ENCODE results near the gene CSRNP3.

CSRNP3 gene, protein sequence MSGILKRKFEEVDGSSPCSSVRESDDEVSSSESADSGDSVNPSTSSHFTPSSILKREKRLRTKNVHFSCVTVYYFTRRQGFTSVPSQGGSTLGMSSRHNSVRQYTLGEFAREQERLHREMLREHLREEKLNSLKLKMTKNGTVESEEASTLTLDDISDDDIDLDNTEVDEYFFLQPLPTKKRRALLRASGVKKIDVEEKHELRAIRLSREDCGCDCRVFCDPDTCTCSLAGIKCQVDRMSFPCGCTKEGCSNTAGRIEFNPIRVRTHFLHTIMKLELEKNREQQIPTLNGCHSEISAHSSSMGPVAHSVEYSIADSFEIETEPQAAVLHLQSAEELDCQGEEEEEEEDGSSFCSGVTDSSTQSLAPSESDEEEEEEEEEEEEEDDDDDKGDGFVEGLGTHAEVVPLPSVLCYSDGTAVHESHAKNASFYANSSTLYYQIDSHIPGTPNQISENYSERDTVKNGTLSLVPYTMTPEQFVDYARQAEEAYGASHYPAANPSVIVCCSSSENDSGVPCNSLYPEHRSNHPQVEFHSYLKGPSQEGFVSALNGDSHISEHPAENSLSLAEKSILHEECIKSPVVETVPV

DNA sequence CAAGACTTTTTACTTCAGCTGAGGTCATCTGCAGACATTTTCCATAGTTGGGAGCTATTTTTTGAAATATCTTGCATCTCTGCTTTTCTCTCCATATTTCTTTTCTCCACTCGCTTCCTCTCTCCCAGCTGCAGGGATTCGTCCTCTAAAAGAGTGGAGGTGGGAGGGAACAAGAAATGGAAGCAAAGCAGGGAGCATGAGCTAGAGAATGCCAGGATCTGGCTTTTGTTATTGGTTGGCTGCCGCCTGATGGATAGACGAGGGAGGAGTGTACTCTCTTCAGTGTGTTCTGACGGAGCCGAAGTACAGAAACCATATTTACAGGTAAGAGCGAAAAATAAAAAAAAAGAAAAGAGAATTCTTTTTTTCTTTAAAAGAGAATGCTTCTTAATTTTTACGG lies at the start of gene CSRNP3:
Gene CSRNP3, plus strand, starts transcription at position 282 of the 400 bp plus-strand sequence. CDS start 125,368 bp downstream, outside the sequence.
- peak; percentile 80 for DNase-seq

DNA sequence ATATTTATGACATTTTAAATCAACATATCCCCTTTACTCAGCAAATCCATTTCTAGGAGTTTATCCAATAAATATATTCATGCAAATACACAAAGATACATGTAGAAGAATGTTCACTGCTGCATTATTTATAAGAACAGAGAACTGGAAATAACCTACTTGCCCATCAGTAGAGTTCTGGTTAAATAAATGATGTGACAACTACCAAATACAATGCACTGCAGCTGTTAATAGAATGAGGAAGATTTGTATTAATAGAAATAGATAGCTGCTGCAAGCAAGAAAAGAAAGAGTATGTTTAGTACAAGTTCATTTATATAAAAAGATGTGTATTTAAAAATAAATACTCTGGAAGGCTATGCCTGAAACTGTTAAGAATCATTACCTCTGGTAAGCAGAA lies 49.3 kb upstream of the CSRNP3 start:
- DNase-seq = no peak

DNA sequence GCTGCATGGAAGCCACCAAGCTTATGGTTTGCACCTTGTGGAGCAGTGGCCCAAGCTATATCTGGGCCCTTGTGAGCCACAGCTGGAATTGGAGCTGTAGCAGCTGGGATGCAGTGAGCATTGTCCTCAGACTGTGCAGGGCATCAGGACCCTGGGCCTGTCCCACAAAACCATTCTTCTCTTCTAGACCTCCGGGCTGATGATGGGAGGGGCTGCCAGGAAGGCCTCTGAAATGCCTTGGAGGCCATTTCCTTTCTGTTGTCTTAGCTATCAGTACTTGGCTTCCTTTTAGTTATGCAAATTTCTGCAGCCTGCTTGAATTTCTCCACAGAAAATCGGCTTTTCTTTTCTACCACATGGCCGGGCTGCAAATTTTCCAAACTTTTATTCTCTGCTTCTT lies 46.4 kb upstream of the CSRNP3 start:
- no peak for DNase-seq

DNA sequence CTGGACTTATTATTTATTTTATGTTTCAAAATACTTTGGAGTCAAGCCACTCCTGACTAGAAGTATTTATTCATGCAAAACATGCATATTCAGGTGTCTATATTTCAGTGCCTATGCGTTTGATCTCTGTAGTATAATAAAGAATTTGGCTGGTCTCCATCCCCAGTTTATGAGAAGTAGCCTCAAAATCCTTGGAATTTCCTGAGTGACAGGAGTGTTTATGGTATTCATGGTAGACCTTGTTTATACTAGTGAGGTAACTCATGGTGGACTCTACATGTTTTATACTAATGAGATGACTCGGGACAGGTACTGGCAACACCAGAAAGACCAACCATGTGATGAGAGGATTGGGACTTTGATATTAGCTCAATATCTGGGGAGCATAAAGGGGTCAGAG lies 43.9 kb upstream of the CSRNP3 start:
- DNase-seq = no peak

DNA sequence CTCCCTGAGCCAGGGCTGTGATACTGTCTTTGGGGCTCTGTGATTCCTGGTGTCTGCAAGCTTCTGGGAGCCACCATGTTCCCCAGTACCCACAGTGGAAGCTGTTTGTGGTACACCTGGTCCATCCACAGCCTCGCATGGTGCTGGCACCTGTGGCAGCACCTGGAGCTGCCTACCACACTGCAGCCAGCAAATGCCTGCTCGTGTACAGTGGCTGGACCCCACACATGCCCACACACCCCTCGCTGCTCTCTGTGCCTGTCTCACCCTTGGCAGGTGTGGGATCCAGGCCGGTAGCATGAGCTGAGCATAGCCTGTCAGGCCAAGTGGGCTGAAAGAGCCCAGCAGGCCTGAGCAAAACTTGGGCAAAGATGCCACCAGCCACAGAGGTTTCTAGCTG lies 41.8 kb upstream of the CSRNP3 start:
- DNase-seq = no peak

DNA sequence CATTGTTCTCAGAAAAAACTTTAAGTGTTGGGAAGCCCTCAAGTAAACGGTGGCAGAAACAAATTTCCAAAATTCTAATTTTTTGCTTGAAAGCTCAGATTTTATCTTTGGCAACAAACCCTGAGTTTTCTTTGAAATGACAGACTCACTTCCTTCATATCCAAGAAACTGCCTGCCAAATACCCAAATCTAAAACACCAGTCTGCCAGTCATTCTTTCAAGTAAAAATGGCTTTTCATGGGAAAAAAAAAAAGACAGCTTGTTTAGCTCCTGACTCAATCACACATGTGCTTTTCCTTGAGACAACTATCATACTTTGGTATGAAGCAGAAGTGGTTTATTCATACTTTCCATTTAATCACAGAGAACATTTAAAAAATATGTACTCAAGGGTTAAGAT lies 40.6 kb upstream of the CSRNP3 start:
- no peak for DNase-seq

DNA sequence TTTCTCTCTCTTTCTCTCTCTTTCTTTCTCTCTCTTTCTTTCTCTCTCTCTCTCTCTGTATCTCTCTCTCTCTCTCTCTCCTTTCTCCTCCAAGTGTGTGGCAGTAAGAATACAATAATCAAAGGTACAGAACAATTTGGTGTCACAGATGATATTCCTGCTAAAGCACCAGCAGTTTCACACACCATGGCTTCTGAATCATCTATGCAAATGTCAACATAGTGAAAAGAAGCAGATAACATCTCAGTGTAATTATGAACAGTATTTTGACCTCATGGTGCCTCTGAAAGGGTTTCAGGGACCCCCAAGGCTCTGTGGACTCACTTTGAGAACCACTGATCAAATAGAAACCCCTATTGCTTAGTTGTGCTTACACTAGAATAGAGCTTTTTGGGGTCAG lies 38.5 kb upstream of the CSRNP3 start:
- no peak for DNase-seq

DNA sequence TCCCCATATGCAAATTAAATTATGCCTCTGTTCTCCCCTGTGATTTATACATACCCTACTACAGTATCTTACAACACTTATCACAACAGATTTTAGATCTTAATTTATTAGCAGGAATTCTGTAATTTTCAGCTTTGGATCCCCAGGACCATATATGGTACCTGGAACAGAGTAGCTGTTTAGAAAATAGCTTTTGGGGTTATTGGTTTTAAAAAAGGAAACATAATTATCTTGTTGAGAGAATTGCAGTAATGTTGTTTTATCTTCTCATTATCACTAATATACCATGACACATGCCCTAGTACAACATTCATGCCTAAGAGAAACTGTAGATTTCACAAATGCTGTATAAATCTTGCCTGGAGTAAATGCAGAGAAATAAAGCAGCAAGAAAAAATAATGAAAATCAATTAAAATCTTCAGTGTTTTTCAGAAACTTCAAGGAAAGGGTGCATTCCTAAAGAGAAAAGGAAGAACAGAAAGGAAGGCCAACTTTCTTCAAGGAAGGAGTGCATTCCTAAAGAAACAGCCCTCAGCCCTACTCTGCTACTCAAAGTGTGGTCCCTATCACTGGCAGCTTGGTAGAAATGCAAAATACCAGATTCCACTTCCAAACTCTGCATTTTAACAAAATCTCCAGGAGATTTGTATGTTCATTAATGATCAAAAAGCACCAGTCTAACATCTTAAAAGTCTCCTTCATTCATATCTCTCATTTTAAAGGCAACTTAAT lies 37.1 kb upstream of the CSRNP3 start:
- no peak for DNase-seq

DNA sequence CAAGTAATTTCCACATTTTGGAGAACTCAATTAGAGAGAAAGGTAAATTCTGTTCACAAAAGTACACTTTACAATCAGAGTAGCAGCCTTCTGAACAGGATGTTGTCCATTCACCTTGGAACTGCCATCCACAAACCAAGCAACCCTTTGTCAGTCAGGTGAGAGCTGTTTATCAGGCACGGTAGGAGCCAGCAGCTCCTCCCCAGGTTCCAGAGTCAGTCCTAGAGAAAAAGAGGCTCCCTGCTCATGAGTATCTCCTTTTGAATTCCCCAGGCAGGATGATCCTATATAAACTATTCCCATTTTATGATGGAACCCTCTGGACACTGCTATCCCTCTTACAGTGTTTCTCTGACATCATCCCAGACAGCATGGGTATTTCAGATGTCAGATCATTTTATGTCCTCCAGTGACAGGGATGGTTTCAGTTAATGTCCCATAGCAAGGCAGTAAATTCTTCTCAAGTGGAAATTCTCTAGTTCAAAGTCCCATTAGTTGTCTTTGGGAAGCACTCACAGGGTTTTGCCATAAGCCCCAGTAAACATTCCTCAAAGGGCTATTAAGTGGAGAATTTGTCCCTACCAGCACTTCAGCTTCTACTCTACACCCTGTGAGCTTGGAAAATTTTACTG lies 34.5 kb upstream of the CSRNP3 start:
- DNase-seq = no peak

DNA sequence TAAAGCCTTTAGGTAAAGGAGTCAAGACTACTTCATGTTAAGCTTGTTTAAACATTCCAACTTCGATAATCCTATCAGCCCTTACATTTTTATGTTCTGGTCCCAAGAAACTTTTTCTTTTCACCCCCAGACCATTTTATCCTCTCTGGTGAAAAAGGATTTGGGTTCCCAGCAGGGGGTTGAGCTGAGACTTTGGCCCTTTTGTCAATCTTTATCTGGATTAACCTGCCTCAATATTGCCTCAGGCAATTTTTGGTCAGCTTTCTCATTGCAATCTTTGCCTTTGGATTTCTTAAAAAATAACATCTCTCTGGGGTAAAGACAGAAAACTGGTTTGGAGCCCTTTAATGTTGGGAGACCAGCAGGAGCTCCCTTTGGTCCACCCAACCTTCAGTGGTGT lies 33.9 kb upstream of the CSRNP3 start:
- DNase-seq = no peak

DNA sequence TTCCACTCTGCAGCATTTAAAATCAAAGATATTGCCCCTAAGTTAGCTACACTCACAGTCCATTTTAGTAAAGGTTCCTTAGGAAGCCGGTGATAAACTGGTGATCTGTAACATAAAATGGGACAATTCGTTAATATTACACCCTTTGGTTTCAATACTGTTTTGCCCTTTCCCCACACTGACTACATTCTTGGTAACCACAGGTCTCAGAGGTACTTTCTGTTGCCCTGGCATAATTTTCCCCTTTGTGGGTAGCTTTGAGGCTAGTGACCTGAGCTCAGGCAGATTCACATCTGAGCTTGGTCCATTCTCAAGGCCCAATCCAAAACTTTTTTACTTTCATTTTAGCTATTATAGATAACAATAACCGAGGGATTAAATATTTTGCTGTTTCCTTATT lies 32.9 kb upstream of the CSRNP3 start:
- no peak for DNase-seq

DNA sequence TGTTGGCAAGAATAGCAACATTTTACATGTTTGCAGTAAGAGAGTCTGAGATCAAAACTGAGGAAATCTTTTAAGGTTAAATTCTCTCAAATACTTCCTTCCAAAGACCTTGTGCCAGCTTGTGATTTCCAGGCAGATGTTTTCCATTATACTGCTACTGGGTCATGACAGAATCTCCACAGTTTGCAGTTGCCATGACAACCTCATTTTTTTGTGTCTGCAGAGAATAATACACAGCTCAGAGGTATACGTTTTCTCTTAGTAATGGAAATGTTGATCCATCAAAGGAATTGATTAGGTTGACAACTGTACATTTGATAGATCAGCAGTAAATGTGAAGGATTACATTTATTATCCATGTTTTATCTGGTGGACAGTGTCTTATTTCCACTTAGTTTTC lies 29.1 kb upstream of the CSRNP3 start:
- no peak for DNase-seq

DNA sequence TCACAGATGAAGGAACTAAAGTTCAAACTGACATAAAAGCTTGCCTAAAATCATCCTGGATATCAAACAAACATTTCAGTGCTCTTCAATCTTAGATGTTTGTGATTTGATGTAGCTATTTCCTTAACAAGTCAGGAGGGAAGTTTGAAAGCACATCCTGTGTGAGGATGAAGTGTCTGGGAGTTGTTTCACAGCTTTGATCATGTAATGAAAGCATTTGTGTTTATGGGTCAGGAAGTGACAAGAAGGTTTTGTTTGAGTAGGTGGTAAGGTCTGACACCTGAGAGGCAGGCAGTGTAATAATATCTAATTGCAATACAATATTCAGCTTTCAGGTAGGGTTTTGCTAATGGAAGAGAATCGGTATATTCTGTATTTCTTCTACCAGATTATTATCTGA lies 26.0 kb upstream of the CSRNP3 start:
- peak; percentile 27 for DNase-seq

DNA sequence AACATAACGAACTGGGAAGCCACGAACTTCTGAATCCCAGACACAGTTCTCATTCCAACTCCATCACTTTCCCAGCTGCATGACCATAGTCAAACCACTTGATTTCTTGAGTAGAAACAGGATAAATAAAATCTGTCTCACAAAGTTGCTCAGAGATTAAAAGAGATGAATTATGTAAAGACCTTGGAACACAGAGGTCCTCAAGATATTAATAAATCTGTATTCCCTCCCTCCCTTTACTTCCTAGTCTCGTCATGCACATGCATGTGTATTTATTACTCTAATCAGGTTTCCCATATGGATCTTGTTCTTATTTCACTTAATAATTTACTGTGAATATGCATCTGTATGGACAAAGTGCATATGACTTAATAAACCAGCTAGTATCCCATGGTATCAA lies 21.1 kb upstream of the CSRNP3 start:
- DNase-seq = no peak

DNA sequence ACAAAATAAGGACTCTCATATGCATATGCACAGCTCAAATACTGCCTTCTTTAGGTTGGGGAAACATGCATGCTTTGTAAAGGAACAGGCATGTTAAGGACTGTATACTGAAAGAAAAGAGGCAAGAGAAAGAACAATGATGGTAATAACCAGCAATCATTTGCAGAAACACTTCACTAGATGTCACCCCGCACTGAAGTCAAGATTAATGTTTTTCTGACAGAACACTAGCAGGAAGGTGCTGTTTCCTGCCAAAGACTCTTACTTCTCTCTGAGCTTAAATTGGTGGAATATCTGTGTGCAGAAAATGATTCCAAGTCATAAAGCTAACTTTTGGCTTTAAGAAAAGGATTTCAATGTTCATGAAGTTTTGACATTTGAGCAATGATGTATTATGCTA lies 19.3 kb upstream of the CSRNP3 start:
- DNase-seq = peak; percentile 32

DNA sequence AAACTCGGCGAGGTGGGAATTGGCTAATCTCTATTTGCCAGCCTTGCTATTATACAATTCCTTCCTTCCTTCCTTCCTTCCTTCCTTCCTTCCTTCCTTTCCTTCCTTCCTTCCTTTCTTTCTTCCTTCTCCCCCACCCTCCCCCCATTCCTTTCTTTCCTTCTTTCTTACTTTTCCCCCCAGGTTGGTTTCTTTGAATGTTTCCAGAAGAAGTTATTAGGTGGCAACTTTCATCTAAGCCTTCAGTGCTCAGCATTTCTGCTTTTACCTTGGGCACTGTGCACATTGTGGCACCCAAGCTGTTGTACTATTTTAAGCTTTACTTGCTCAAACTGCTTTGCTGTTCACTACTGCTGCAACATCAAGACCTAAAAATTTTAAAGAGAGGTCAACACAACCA lies 17.2 kb upstream of the CSRNP3 start:
- no peak for DNase-seq

DNA sequence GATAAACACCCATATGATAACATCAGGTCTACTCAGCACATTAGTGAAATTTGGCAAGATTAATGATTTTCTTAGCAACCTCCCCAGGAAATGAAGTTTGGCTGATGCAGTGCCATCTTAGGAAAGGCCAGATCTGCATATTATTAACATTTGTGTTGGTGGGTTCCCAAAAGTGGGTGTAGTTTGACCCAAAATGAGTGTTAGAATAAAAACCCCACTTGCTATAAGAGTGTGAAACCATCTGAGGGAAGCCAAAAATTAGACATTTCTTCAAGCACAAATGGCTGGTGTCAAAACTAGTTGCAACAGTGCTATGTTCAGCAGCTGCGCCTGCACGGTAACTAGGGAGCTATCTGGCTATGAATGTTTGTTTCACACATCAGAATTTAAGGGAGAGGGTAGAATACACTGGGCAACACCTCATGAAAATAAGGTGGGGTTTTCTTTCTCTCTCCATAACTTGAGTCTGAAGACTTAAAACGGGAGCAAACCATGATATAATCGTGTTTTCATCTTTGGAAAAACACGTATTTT lies 15.9 kb upstream of the CSRNP3 start:
- DNase-seq = no peak

DNA sequence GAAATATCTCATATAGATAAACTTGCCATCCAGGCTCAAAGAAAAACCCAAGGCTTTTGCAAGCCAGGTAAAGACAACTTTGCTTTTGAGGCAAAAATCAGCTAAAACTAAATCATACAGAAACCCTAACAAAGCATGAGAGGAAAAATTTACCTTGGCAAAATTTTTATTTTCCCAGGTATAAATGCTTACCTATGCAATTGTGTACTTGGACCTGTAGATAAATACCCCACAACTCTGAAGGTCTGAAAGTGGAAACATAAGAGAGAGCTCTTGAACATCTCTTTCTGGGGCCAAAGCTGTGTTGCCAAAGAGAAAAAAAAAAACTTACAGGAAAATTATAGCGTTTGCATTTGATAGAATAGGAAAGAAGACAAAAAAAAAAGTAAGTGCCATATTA lies 14.6 kb upstream of the CSRNP3 start:
- DNase-seq = no peak

DNA sequence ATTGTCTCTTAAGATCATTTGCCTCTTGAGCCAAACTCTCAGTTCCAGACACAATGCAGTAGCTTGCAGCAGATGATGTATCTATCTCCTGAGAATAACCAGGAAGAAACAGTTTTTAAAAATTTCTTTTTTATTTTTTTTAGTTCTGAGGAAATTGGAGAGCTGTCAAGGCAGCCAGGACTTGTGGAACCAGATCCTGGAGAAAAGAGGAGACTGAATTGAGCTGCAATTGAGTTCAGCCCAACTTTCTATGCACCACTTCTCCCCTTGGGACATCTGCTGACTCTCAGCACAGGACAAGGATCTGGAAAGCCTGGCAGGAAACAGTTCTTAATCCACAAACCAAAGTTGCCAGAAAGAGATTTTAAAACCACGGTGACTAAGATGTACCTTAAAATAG lies 13.5 kb upstream of the CSRNP3 start:
- DNase-seq = no peak

DNA sequence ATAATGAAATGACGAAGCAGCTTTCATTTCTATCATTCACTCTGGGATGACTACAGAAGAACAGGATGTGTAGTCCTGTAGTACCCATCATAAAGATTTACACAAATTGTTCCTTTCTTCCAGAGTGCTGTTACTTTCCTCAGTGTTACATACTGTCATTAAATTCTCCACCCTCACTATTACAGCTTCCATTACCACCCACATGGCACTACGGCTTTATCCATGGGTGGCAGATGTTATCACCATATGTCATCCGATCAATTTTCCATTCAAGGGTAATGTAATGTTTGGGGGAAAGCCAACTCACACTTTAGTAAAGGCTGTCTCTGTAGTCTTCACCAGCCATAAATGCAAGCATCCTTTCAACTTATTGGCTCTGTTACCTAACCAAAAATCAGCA lies 7.1 kb upstream of the CSRNP3 start:
- peak; percentile 39 for DNase-seq

DNA sequence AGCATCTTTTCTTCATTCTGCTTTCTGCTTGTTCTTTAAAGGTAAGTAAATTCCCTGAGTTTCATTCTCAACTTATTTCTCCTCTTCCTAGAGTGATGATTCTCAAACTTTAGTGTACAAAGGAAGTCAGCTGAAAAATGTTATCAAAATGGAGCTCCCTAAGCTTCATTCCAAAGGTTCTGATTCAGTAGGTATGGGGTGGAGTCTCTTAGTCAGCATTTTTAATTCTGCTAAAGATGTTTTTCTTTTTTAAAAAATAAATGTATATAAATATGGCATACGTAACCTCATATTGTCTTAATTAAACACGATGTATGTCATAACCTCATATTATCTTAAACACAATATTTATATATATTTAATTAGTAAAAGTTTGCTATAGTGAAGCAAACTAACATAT lies 3.1 kb upstream of the CSRNP3 start:
- DNase-seq = no peak

DNA sequence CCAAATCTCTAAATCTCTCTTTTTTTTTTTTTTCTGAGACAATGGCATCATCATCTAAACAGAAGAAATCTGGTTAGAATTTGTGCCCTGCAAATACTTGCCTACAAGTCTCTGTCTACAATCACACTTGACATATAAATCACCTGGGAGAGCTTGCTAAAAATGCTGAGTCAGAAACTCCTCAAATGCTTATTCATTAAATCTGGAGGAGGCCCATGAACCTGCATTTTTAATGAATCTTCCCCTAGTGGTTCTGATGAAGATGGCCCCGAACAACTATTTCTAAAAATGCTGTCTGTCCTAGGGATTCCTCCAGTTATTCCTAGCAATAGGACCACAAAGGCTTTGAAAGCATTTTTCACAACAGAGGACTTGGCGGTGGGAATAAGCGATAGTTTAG lies 1.6 kb upstream of the CSRNP3 start:
- DNase-seq = no peak

DNA sequence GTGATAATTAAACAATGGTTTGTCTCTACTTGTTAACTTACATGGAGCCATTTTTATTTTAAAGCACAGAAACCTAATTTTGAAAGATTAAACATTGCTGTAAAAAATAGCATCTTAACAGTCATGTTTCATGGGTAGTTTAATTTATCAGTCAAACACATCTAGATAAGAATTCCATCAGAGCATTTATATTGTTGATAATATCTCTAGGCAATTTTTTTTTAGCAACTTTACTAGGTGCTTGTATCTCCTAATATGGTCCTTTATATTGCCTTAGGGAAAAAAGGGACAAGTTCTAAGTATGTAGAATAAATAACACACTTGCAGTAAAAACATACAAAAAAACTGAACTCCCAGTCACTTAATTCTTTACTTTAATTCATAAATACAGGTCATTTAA lies 863 bp downstream of the CSRNP3 start:
- DNase-seq = no peak

Measured in NCI-H1436 treated with DMSO at 0.1 percent for 48 hours (cell line).